ENCODE measurements around the gene TMEM132D. TPM values are rescaled to one million over a fixed set of nuclear protein-coding genes. Genes with fewer than 3 reads are reported as not detected.

The TMEM132D gene
- total and polyA plus RNA-seq, 2 of the 4 experiments (the other 2 are of a cell fraction), result not detected

GRCh38 chr12:129185855-129186254, 718.0 kb downstream of the TMEM132D start:
- no peak overlapping the region for H2BK15ac ChIP-seq (ENCODE audit: low read depth, low read length)
- H3K4me3 ChIP-seq (ENCODE audit: insufficient read depth, low read depth, low read length), result no peak overlapping the region
- peaks cover 33% of the 10 kb centered on the region for H3K9me3 ChIP-seq (ENCODE audit: control insufficient read depth, insufficient read depth, low read length)
- dilution Hi-C loops (cut with HindIII; ENCODE audit: low sequenced_read_pairs, unreplicated experiment) (no loop called here), in situ Hi-C loops (cut with MboI; ENCODE audit: low sequenced_read_pairs) (no loop called here), intact Hi-C loops (cut with micrococcal nuclease) (no loop called here)
- H2BK120ac ChIP-seq (ENCODE audit: low read depth, low read length), result no peak overlapping the region
- H3K4me1 ChIP-seq (ENCODE audit: control insufficient read depth, insufficient read depth, low read length), result no peaks in the 10 kb centered on the region
- H3K4ac ChIP-seq (ENCODE audit: low read depth, low read length), result no peak overlapping the region
- H4K20me1 ChIP-seq (ENCODE audit: insufficient read depth, low read length), result no peaks in the 10 kb centered on the region
- H4K91ac ChIP-seq (ENCODE audit: insufficient read depth, low read depth, low read length), result no peak overlapping the region
- CTCF ChIA-PET, result no interaction called here
- H3K9me1 ChIP-seq (ENCODE audit: insufficient read depth, low read length), result no peaks in the 10 kb centered on the region
- no peak overlapping the region for H2AK5ac ChIP-seq (ENCODE audit: low read depth, low read length)
- H2AK9ac ChIP-seq (replicated peaks; ENCODE audit: low read depth, low read length, poor library complexity), result no peak overlapping the region
- H2BK5ac ChIP-seq (ENCODE audit: low read depth, low read length, poor library complexity, severe bottlenecking), result no peak overlapping the region
- H3K4me2 ChIP-seq (ENCODE audit: low read depth, low read length), result no peak overlapping the region
- H3K36me3 ChIP-seq (ENCODE audit: control insufficient read depth, insufficient read depth, low read length), result no peaks in the 10 kb centered on the region
- no peak overlapping the region for H4K5ac ChIP-seq (ENCODE audit: low read depth, low read length)
- WGBS, 2 experiments (ENCODE audit: extremely low coverage in 2 of 2, insufficient read length in 1 of 2), result 36% methylated on average over 3 of the region's 3 CpGs; no CpG with 5 or more reads in 1 of the 2 experiments
- H2AFZ ChIP-seq (replicated peaks; ENCODE audit: low read length, poor library complexity), result no peak overlapping the region
- no peak for DNase-seq
- H3K27me3 ChIP-seq (ENCODE audit: control insufficient read depth, insufficient read depth, low read length), result no peaks in the 10 kb centered on the region
- H3K14ac ChIP-seq (replicated peaks; ENCODE audit: low read depth, low read length), result no peak overlapping the region
- no peak overlapping the region for H3K27ac ChIP-seq (ENCODE audit: insufficient read depth, low read length)
- ATAC-seq (ENCODE audit: low read depth), result no peak
- no TSS peak for BruUV-seq (replicated peaks)
- no peaks in the 10 kb centered on the region for H3K79me1 ChIP-seq (ENCODE audit: low read depth in 1 of 2, low read length in 2 of 2)
- H4K8ac ChIP-seq (ENCODE audit: low read depth in 2 of 2, low read length in 2 of 2), result no peak overlapping the region
- no peak overlapping the region for H3K56ac ChIP-seq (ENCODE audit: extremely low read depth, insufficient read depth, low read length)
- no peak for TF ChIP-seq ELK1 (IDR thresholded peaks at IDR 0.05; ENCODE audit: borderline replicate concordance, low read depth, low read length)
- TF ChIP-seq NFE2L2 (IDR thresholded peaks at IDR 0.05; ENCODE audit: low read depth, low read length), result no peak
- TF ChIP-seq USF2 (IDR thresholded peaks at IDR 0.05; ENCODE audit: low read depth, low read length), result no peak
- TF ChIP-seq MAFK (IDR thresholded peaks at IDR 0.05; ENCODE audit: low read depth, low read length), result no peak
- no peak for TF ChIP-seq FOS (IDR thresholded peaks at IDR 0.05; ENCODE audit: low read depth, low read length)
- TF ChIP-seq RCOR1 (IDR thresholded peaks at IDR 0.05; ENCODE audit: insufficient replicate concordance, low read length), result no peak
- TF ChIP-seq MXI1 (IDR thresholded peaks at IDR 0.05; ENCODE audit: borderline replicate concordance, low read depth, low read length), result no peak
- no peak overlapping the region for H2BK20ac ChIP-seq (ENCODE audit: low read depth, low read length)
- POLR2A ChIA-PET (ENCODE audit: unreplicated experiment), result no interaction called here
- no peak overlapping the region for H3K23ac ChIP-seq (ENCODE audit: low read depth, low read length)
- no peak overlapping the region for H3K18ac ChIP-seq (ENCODE audit: low read depth, low read length)
- no peak overlapping the region for H3K9ac ChIP-seq (ENCODE audit: low read depth, low read length)
